GM10266 (cell line): Measurements from ENCODE around the gene DUSP11.
"Not testable (repeated sequence)": the region's sequence is repeated elsewhere in the genome, so short reads cannot be mapped to it uniquely, and the experiment has no call there.

ENCODE experiments used
- DNase-seq: peaks from one replicate; pipeline ENCODE4 v3.0.0; 2012; ENCODE audit errors: extremely low spot score
- CTCF ChIP-seq: IDR thresholded peaks from 2 replicates; pipeline ENCODE4 v1.5.1; 2012; ENCODE audit warnings: mild to moderate bottlenecking, low read depth; ENCODE audit not compliant: control insufficient read depth, insufficient read depth; ENCODE audit errors: missing control alignments

Gene DUSP11

GRCh38 chr2:73736378-73736777, 43.5 kb downstream of the DUSP11 start:
- no peak for DNase-seq
- TF ChIP-seq CTCF = no peak

GRCh38 chr2:73730810-73731209, 49.1 kb downstream of the DUSP11 start:
- no peak for TF ChIP-seq CTCF
- DNase-seq = no peak

GRCh38 chr2:73728711-73729110, 51.2 kb downstream of the DUSP11 start:
- no peak for TF ChIP-seq CTCF
- DNase-seq = no peak

GRCh38 chr2:73728043-73728442, 51.9 kb downstream of the DUSP11 start:
- no peak for DNase-seq
- TF ChIP-seq CTCF = no peak

GRCh38 chr2:73726657-73727056, 53.2 kb downstream of the DUSP11 start:
- not testable (repeated sequence) for DNase-seq

GRCh38 chr2:73718851-73719621, 60.9 kb downstream of the DUSP11 start:
- no peak for TF ChIP-seq CTCF
- DNase-seq = no peak

- DNase-seq = no peak
- TF ChIP-seq CTCF = no peak
Measured at GRCh38 chr2:73718421-73718820, 61.5 kb downstream of the DUSP11 start.

GRCh38 chr2:73717695-73718094, 62.2 kb downstream of the DUSP11 start:
- not testable (repeated sequence) for DNase-seq

- no peak for TF ChIP-seq CTCF
Measured at GRCh38 chr2:73717251-73717606, 62.7 kb downstream of the DUSP11 start.

More at GRCh38 chr2:73717251-73717606, 62.7 kb downstream of the DUSP11 start:
- DNase-seq = no peak
